CD4-positive, alpha-beta memory T cell (primary cell): ENCODE data around the gene AGBL1. TPM values are rescaled to one million over a fixed set of nuclear protein-coding genes. Genes with fewer than 3 reads are reported as not detected.

Experiments
- CTCF ChIA-PET: fragments of 350-600 bp; sonication (Branson Sonifier 250); formaldehyde crosslinking; loops from one replicate; lab custom pipeline; 2021; ENCODE audit warnings: inconsistent platforms; ENCODE audit not compliant: partially characterized antibody; lab: Charles Lee
- POLR2A ChIA-PET: fragments of 350-600 bp; sonication (Branson Sonifier 250); formaldehyde crosslinking; loops from one replicate; lab custom pipeline; 2021; ENCODE audit not compliant: partially characterized antibody; lab: Charles Lee
- DNase-seq, 5 donors: peaks; one replicate each; pipeline versions ENCODE4 v3.0.0 to v3.0.0-alpha.2; 2020 to 2022; ENCODE audit warnings: mixed read lengths in 1 of 5
- H3K27ac ChIP-seq: one replicate; pipeline ENCODE4 v1.7.0; 2013; ENCODE audit warnings: low read depth, low read length
- H3K27me3 ChIP-seq: 2 replicates; pipeline ENCODE4 v1.7.0; 2013; ENCODE audit warnings: mild to moderate bottlenecking, low read length, moderate library complexity; ENCODE audit not compliant: insufficient read depth
- H3K36me3 ChIP-seq: 2 replicates; pipeline ENCODE4 v1.7.0; 2013; ENCODE audit warnings: mild to moderate bottlenecking, low read length, moderate library complexity; ENCODE audit not compliant: insufficient read depth
- H3K4me1 ChIP-seq: 2 replicates; pipeline ENCODE4 v1.7.0; 2013; ENCODE audit warnings: mild to moderate bottlenecking, low read length, moderate library complexity; ENCODE audit not compliant: insufficient read depth
- H3K4me3 ChIP-seq, 2 donors: one replicate each; pipeline ENCODE4 v1.7.0; 2013; ENCODE audit warnings: low read length in 2 of 2, mild to moderate bottlenecking in 1 of 2
- H3K9me3 ChIP-seq, 2 donors: one replicate each; pipeline ENCODE4 v1.7.0; 2013; ENCODE audit warnings: low read length in 2 of 2, control low read depth in 1 of 2; ENCODE audit not compliant: control insufficient read depth in 1 of 2
- H3K27ac Mint-ChIP-seq, 7 donors: one replicate each; pipeline ENCODE4 v1.8.0; 2020 to 2021; ENCODE audit warnings: mixed read lengths in 7 of 7, mild to moderate bottlenecking in 6 of 7, inconsistent platforms in 3 of 7, moderate library complexity in 3 of 7
- H3K27me3 Mint-ChIP-seq, 2 donors: one replicate each; pipeline ENCODE4 v1.8.0; 2020 to 2021; ENCODE audit warnings: mixed read lengths in 2 of 2
- H3K36me3 Mint-ChIP-seq, 2 donors: one replicate each; pipeline ENCODE4 v1.8.0; 2020 to 2021; ENCODE audit warnings: mixed read lengths in 2 of 2, inconsistent platforms in 1 of 2, mild to moderate bottlenecking in 1 of 2
- H3K4me1 Mint-ChIP-seq, 4 donors: one replicate each; pipeline ENCODE4 v1.8.0; 2020 to 2021; ENCODE audit warnings: mixed read lengths in 4 of 4, mild to moderate bottlenecking in 1 of 4
- H3K4me3 Mint-ChIP-seq, 8 donors: one replicate each; pipeline ENCODE4 v1.8.0; 2020 to 2021; ENCODE audit warnings: mixed read lengths in 8 of 8, mild to moderate bottlenecking in 7 of 8, moderate library complexity in 6 of 8, inconsistent platforms in 3 of 8
- H3K9me3 Mint-ChIP-seq, 8 donors: one replicate each; pipeline ENCODE4 v1.8.0; 2020 to 2021; ENCODE audit warnings: mixed read lengths in 8 of 8, mild to moderate bottlenecking in 5 of 8, inconsistent platforms in 3 of 8, moderate library complexity in 1 of 8
- intact Hi-C: fragments of 100-400 bp; cut with micrococcal nuclease; formaldehyde crosslinking; loops from one replicate; pipeline ENCODE4 v1.15.1; 2023
- polyA plus RNA-seq, 2 donors: library from polyadenylated mRNA; unstranded; fragments of 300-500 nt; fragmentation: Illumina TruSeq; gene quantifications; one replicate each; pipeline ENCODE4 v1.2.3, GENCODE V29; 2021
- total RNA-seq, 2 experiments: library from RNA; stranded (reverse); gene quantifications; one replicate each; pipeline ENCODE4 v1.2.3, GENCODE V29; 2021

Gene AGBL1
- total and polyA plus RNA-seq, 4 experiments from 2014 or later: not detected

- Histone ChIP-seq H3K27me3 (no peaks in the 10 kb centered on the region), H3K27ac (no peak overlapping the region), H3K4me1 (no peaks in the 10 kb centered on the region), H3K36me3 (no peaks in the 10 kb centered on the region), H3K4me3 (no peak overlapping the region), H3K9me3 (no peaks in the 10 kb centered on the region)
- H3K4me3 Mint-ChIP-seq: no peak overlapping the region
- ChIA-PET POLR2A (no interaction called here), CTCF (no interaction called here)
- peaks cover 0 to 3% (median 1%) of the 10 kb centered on the region in 4 donors for H3K4me1 Mint-ChIP-seq
- H3K27me3 Mint-ChIP-seq: no peaks in the 10 kb centered on the region
- H3K27ac Mint-ChIP-seq: no peak overlapping the region
- intact Hi-C loops: no loop called here
- DNase-seq: no peak
- no peaks in the 10 kb centered on the region for H3K9me3 Mint-ChIP-seq
- H3K36me3 Mint-ChIP-seq: no peaks in the 10 kb centered on the region
Observed at GRCh38 chr15:86711476-86711875, 631.8 kb downstream of the AGBL1 start.

GRCh38 chr15:86714241-86714640 is 634.6 kb downstream of the AGBL1 start:
- intact Hi-C loops: no loop called here
- H3K9me3 ChIP-seq: no peaks in the 10 kb centered on the region
- peaks cover 0 to 3% (median 0%) of the 10 kb centered on the region in 4 donors for H3K4me1 Mint-ChIP-seq
- peaks cover 0 to 3% (median 0%) of the 10 kb centered on the region in 8 donors for H3K9me3 Mint-ChIP-seq
- no peaks in the 10 kb centered on the region for H3K27me3 ChIP-seq
- ChIA-PET CTCF (no interaction called here), POLR2A (no interaction called here)
- DNase-seq: no peak
- H3K36me3 Mint-ChIP-seq: no peaks in the 10 kb centered on the region
- no peak overlapping the region for H3K27ac ChIP-seq
- no peak overlapping the region for H3K4me3 Mint-ChIP-seq
- H3K27me3 Mint-ChIP-seq: no peaks in the 10 kb centered on the region
- no peak overlapping the region for H3K4me3 ChIP-seq
- H3K4me1 ChIP-seq: no peaks in the 10 kb centered on the region
- H3K36me3 ChIP-seq: no peaks in the 10 kb centered on the region
- H3K27ac Mint-ChIP-seq: no peak overlapping the region

- Mint-ChIP-seq H3K27ac (no peak overlapping the region), H3K4me1 (peaks cover 0 to 4% (median 2%) of the 10 kb centered on the region in 4 donors), H3K27me3 (no peaks in the 10 kb centered on the region), H3K9me3 (peaks cover 0 to 3% (median 0%) of the 10 kb centered on the region in 8 donors), H3K36me3 (no peaks in the 10 kb centered on the region), H3K4me3 (no peak overlapping the region)
- H3K4me3 ChIP-seq: no peak overlapping the region
- intact Hi-C loops: no loop called here
- H3K27me3 ChIP-seq: no peaks in the 10 kb centered on the region
- H3K27ac ChIP-seq: no peak overlapping the region
- H3K9me3 ChIP-seq: no peaks in the 10 kb centered on the region
- CTCF ChIA-PET: interaction anchor here (0.7 to 1.3 kb wide), 2 partner anchors 17 to 485 kb away, joined by 3 read pairs; no protein-coding TSS in a partner anchor
- H3K36me3 ChIP-seq: no peaks in the 10 kb centered on the region
- H3K4me1 ChIP-seq: no peaks in the 10 kb centered on the region
- no peak for DNase-seq
- POLR2A ChIA-PET: no interaction called here
Observed at GRCh38 chr15:86725628-86726027, 646.0 kb downstream of the AGBL1 start.

- Mint-ChIP-seq H3K9me3 (peaks cover 0 to 3% (median 2%) of the 10 kb centered on the region in 8 donors), H3K4me3 (no peak overlapping the region), H3K27me3 (no peaks in the 10 kb centered on the region), H3K27ac (no peak overlapping the region), H3K4me1 (peaks cover 0 to 5% (median 4%) of the 10 kb centered on the region in 4 donors), H3K36me3 (no peaks in the 10 kb centered on the region)
- Histone ChIP-seq H3K27me3 (no peaks in the 10 kb centered on the region), H3K4me1 (no peaks in the 10 kb centered on the region), H3K4me3 (no peak overlapping the region), H3K9me3 (no peaks in the 10 kb centered on the region), H3K27ac (no peak overlapping the region), H3K36me3 (no peaks in the 10 kb centered on the region)
- CTCF ChIA-PET: interaction anchor here (0.6 to 1.5 kb wide), 2 partner anchors 111 to 660 kb away, joined by 3 read pairs; no protein-coding TSS in a partner anchor
- POLR2A ChIA-PET: no interaction called here
- DNase-seq: no peak
- intact Hi-C loops: no loop called here
Observed at GRCh38 chr15:86735247-86736040, 655.8 kb downstream of the AGBL1 start.

GRCh38 chr15:86741917-86742316 is 662.2 kb downstream of the AGBL1 start:
- H3K9me3 ChIP-seq: no peaks in the 10 kb centered on the region
- H3K27me3 ChIP-seq: no peaks in the 10 kb centered on the region
- H3K36me3 Mint-ChIP-seq: no peaks in the 10 kb centered on the region
- H3K4me1 ChIP-seq: no peaks in the 10 kb centered on the region
- intact Hi-C loops: loop anchor here (5.0 kb wide), 1 partner anchor 385 kb away; no protein-coding TSS in a partner anchor
- ChIA-PET POLR2A (no interaction called here), CTCF (interaction anchor here (1.7 to 4.7 kb wide), 7 partner anchors 87 to 888 kb away, joined by 8 to 64 read pairs (median 11); no protein-coding TSS in a partner anchor)
- H3K9me3 Mint-ChIP-seq: peaks cover 0 to 3% (median 2%) of the 10 kb centered on the region in 8 donors
- peaks cover 0 to 5% (median 3%) of the 10 kb centered on the region in 4 donors for H3K4me1 Mint-ChIP-seq
- H3K27ac ChIP-seq: no peak overlapping the region
- H3K27ac Mint-ChIP-seq: no peak overlapping the region
- DNase-seq: no peak
- no peak overlapping the region for H3K4me3 Mint-ChIP-seq
- no peak overlapping the region for H3K4me3 ChIP-seq
- no peaks in the 10 kb centered on the region for H3K36me3 ChIP-seq
- H3K27me3 Mint-ChIP-seq: no peaks in the 10 kb centered on the region

GRCh38 chr15:86743283-86743903 is 663.7 kb downstream of the AGBL1 start:
- Histone ChIP-seq H3K4me3 (no peak overlapping the region), H3K36me3 (no peaks in the 10 kb centered on the region), H3K27me3 (no peaks in the 10 kb centered on the region), H3K27ac (no peak overlapping the region), H3K4me1 (no peaks in the 10 kb centered on the region), H3K9me3 (no peaks in the 10 kb centered on the region)
- Mint-ChIP-seq H3K27ac (no peak overlapping the region), H3K27me3 (no peaks in the 10 kb centered on the region), H3K4me3 (no peak overlapping the region), H3K36me3 (no peaks in the 10 kb centered on the region), H3K9me3 (peaks cover 0 to 6% (median 2%) of the 10 kb centered on the region in 8 donors), H3K4me1 (peaks cover 0 to 3% (median 0%) of the 10 kb centered on the region in 4 donors)
- intact Hi-C loops: loop anchor here (1.0 to 5.0 kb wide), 3 partner anchors 386 to 889 kb away; no protein-coding TSS in a partner anchor
- POLR2A ChIA-PET: interaction anchor here (1.4 to 1.7 kb wide), 2 partner anchors 90 to 119 kb away, joined by 3 to 7 read pairs; no protein-coding TSS in a partner anchor
- CTCF ChIA-PET: interaction anchor here (0.7 to 4.7 kb wide), 28 partner anchors 10 to 889 kb away, joined by 3 to 64 read pairs (median 4); no protein-coding TSS in a partner anchor
- DNase-seq: peak in 4 of 5 donors; percentile 32 to 48 (median 39)
